Esophagus (tissue), 2 donors: ENCODE measurements around the gene SLCO2B1. TPM values are rescaled to one million over a fixed set of nuclear protein-coding genes. Genes with fewer than 3 reads are reported as not detected.

ENCODE experiments used
- H3K27ac ChIP-seq, 2 donors: one replicate each; pipeline ENCODE4 v1.5.1; 2013; ENCODE audit warnings: low read depth in 2 of 2, mild to moderate bottlenecking in 2 of 2, inconsistent platforms in 1 of 2, low read length in 1 of 2, moderate library complexity in 1 of 2
- H3K27me3 ChIP-seq, 2 donors: one replicate each; pipeline ENCODE4 v1.6.1; 2013; ENCODE audit warnings: low read length in 2 of 2, control low read depth in 1 of 2, mild to moderate bottlenecking in 1 of 2; ENCODE audit not compliant: insufficient read depth in 2 of 2, control insufficient read depth in 1 of 2
- H3K36me3 ChIP-seq, 2 donors: one replicate each; pipeline ENCODE4 v1.6.1; 2013; ENCODE audit warnings: low read length in 1 of 2; ENCODE audit not compliant: control insufficient read depth in 2 of 2, insufficient read depth in 2 of 2
- H3K4me1 ChIP-seq, 2 donors: one replicate each; pipeline ENCODE4 v1.6.1; 2013; ENCODE audit warnings: low read length in 1 of 2; ENCODE audit not compliant: control insufficient read depth in 2 of 2, insufficient read depth in 2 of 2
- H3K4me3 ChIP-seq, 2 donors: one replicate each; pipeline ENCODE4 v1.5.1; 2013; ENCODE audit warnings: low read length in 2 of 2, mild to moderate bottlenecking in 2 of 2, low read depth in 1 of 2, moderate library complexity in 1 of 2
- H3K9me3 ChIP-seq, 2 donors: one replicate each; pipeline ENCODE4 v1.6.1; 2013; ENCODE audit warnings: mild to moderate bottlenecking in 2 of 2, low read depth in 1 of 2, low read length in 1 of 2, moderate library complexity in 1 of 2; ENCODE audit not compliant: control insufficient read depth in 2 of 2, insufficient read depth in 1 of 2
- WGBS, 2 donors: extraction: QIAGEN DNeasy Blood & Tissue Kit; methylation state at CpG; one replicate each; pipeline ENCODE4 v1.1.7; 2013; 5-methylcytosine and 5-hydroxymethylcytosine counted together
- polyA plus RNA-seq, 2 donors: library from polyadenylated mRNA; stranded (reverse); fragments of 200-250 nt; gene quantifications; one replicate each; pipeline ENCODE4 v1.2.3, GENCODE V29; 2013
- donor health status: healthy with polysubstance abuse.
- donor health status: Bipolar disorder and iron deficiency.

The SLCO2B1 gene
- polyA plus RNA-seq, 2 donors = 5.6 to 5.7 TPM

DNA sequence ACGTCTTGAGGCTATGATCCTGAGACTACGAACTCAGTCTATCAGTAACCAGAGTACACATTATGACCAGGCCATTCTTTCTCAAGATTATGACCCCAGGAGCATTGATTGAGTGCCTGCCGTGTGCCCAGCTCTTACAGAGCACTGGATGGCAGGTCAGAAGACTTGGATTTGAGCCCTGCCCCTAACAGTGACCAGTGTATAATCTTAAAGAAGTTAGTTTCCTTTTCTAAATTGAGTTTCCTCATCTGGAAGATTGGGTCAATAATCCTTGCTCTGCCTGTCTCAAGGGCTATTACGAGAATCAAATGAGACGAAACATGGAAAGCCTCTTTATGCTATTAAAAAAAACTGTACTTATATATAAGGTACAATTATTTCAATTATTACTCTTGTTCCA, 38.2 kb downstream of the SLCO2B1 start:
- 86 to 95% methylated on average over 5 of the region's 5 CpGs for WGBS, 2 donors
- no peak overlapping the region for H3K27ac ChIP-seq
- H3K36me3 ChIP-seq = peaks cover 0 to 6% of the 10 kb centered on the region in 2 donors
- H3K4me3 ChIP-seq = no peak overlapping the region
- no peaks in the 10 kb centered on the region for H3K27me3 ChIP-seq
- no peaks in the 10 kb centered on the region for H3K9me3 ChIP-seq
- peaks cover 10 to 11% of the 10 kb centered on the region in 2 donors for H3K4me1 ChIP-seq

DNA sequence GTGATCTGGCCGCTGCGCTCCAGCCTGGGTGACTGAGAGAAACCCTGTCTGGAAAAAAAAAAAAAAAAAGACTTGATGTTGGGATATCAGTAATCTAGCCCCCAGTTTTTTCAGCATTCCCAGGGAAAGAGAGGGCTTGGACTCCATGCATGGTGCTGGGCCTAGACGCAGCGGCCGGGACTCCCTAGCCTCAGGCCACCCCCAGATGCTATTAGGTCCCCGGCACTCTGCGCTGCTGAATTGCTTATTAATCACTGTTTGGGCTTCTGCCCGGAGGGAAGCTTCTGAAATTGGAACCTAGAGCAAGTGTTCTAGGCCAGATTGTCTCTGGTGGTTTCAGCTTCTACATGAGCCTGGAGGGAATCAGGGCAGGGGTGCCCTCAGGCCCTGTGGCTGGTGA, 39.0 kb downstream of the SLCO2B1 start:
- H3K27me3 ChIP-seq = no peaks in the 10 kb centered on the region
- no peak overlapping the region for H3K4me3 ChIP-seq
- 52 to 65% methylated on average over 8 of the region's 8 CpGs for WGBS, 2 donors
- no peak overlapping the region for H3K27ac ChIP-seq
- no peaks in the 10 kb centered on the region for H3K9me3 ChIP-seq
- H3K36me3 ChIP-seq = peaks cover 0 to 6% of the 10 kb centered on the region in 2 donors
- peaks cover 10 to 11% of the 10 kb centered on the region in 2 donors for H3K4me1 ChIP-seq

DNA sequence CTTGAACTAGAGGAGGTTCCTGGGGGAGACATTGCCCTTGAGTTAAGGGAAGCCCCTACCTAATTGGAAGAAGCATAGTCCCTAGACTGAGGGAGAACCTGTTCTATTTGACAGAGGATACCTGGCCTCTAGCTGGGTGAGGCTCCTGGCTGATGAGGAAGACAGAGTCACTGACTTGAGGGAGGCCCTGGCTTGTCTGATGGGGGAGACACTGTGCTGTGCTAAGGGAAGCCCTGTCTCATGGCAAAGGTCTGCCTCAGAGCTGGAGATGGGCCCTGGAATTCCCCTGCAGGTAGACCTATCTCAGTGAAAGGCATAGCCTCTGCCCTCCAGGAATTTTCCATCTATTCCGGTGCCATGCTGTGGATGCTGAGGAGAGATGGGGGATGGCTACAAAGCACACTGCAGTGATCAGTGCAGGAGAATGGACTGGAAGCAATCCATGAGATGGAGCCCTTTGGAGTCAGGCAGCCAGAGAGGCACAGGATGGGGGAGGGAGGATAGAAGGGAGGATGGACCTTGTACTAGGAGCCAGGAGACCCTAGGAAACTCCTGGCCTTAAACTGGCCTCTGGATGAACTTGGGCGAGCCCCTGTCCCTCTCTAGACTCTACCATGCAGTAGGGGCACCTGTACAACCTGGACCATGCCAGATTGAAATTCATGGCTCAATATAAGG, 39.9 kb downstream of the SLCO2B1 start:
- WGBS, 2 donors = 70 to 78% methylated on average over 2 of the region's 2 CpGs
- H3K4me3 ChIP-seq = no peak overlapping the region
- H3K27ac ChIP-seq = no peak overlapping the region
- H3K9me3 ChIP-seq = no peaks in the 10 kb centered on the region
- H3K36me3 ChIP-seq = peaks cover 0 to 6% of the 10 kb centered on the region in 2 donors
- H3K27me3 ChIP-seq = no peaks in the 10 kb centered on the region
- H3K4me1 ChIP-seq = peaks cover 10 to 15% of the 10 kb centered on the region in 2 donors

DNA sequence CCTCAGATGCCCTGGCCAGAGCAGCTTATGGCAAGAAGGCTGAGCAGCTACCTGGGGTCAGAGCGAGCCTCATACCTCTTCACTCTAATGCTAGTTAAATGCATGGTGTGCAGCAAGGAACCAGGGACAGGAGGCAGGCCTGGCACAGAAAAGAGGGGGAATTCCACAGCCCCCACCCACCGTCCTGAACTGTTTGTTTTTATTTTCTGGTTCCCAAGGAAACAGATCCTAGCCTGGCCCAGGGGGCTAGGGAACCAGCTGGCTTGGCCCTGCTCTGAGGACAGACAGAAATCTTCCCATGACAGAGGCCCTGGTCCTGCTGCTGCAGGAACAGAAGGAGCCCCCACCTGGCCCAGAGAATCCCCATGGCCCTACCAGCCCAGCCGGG, 40.4 kb downstream of the SLCO2B1 start:
- peaks cover 10 to 15% of the 10 kb centered on the region in 2 donors for H3K4me1 ChIP-seq
- no peak overlapping the region for H3K27ac ChIP-seq
- 39 to 57% methylated on average over 3 of the region's 3 CpGs for WGBS, 2 donors
- no peak overlapping the region for H3K4me3 ChIP-seq
- no peaks in the 10 kb centered on the region for H3K9me3 ChIP-seq
- peaks cover 0 to 6% of the 10 kb centered on the region in 2 donors for H3K36me3 ChIP-seq
- no peaks in the 10 kb centered on the region for H3K27me3 ChIP-seq

DNA sequence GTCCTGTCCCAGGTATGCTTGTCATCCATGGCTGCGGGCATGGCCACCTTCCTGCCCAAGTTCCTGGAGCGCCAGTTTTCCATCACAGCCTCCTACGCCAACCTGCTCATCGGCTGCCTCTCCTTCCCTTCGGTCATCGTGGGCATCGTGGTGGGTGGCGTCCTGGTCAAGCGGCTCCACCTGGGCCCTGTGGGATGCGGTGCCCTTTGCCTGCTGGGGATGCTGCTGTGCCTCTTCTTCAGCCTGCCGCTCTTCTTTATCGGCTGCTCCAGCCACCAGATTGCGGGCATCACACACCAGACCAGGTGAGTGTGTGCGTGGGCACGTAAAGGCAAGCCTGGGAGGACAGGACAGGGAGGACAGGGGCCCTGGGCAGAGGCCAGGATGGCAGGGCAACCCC, 42.4 kb downstream of the SLCO2B1 start:
- peaks cover 10 to 15% of the 10 kb centered on the region in 2 donors for H3K4me1 ChIP-seq
- H3K36me3 ChIP-seq = no peaks in the 10 kb centered on the region
- 97 to 98% methylated on average over 15 of the region's 15 CpGs for WGBS, 2 donors
- no peak overlapping the region for H3K27ac ChIP-seq
- no peak overlapping the region for H3K4me3 ChIP-seq
- H3K27me3 ChIP-seq = no peaks in the 10 kb centered on the region
- no peaks in the 10 kb centered on the region for H3K9me3 ChIP-seq

DNA sequence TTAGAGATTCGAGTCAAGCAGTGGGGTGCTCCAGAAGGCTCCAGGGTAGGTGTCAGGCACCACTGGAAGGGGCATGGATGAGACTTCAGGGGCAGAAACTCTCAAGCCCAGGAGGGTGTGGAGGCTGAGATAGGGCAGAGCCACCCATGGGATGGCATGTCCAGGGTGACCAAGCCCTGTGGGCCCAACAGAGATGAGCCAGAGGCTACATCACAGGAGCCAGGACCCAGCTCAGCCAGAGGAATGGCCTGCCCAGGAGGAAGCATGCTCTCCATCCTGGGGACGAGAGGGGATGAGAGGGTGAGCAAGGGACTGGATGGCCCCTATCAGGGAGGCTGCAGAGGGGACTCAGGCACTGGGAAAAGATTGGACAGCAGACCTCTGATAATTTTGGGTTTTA, 42.8 kb downstream of the SLCO2B1 start:
- Histone ChIP-seq H3K27ac (no peak overlapping the region), H3K36me3 (peaks cover 0 to 1% of the 10 kb centered on the region in 2 donors), H3K9me3 (no peaks in the 10 kb centered on the region), H3K4me3 (no peak overlapping the region), H3K4me1 (peaks cover 10 to 18% of the 10 kb centered on the region in 2 donors), H3K27me3 (no peaks in the 10 kb centered on the region)
- WGBS, 2 donors = 72 to 88% methylated on average over 2 of the region's 2 CpGs

DNA sequence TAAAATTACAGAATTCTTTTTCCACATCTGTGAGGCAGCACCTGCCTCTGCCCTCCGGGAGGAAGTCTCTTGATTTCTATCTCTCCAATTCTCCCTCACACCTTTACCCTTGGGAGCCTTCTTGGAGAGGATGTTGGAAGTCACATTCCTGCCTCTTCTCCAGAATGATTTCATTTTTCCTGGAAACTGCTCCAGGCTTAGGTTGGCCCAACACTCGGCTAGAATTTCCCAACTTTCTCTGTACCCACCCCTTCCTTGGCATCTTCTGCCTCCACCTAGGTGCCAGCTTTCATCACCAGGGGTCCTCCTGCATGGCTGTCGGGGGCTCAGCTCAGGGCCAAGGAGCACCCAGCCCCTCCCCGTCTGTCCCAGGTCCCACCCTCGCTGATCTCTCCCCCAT, 43.2 kb downstream of the SLCO2B1 start:
- Histone ChIP-seq H3K27ac (no peak overlapping the region), H3K9me3 (no peaks in the 10 kb centered on the region), H3K4me1 (peaks cover 10 to 18% of the 10 kb centered on the region in 2 donors), H3K27me3 (no peaks in the 10 kb centered on the region), H3K4me3 (no peak overlapping the region), H3K36me3 (peaks cover 0 to 1% of the 10 kb centered on the region in 2 donors)
- 36 to 39% methylated on average over 5 of the region's 5 CpGs for WGBS, 2 donors

DNA sequence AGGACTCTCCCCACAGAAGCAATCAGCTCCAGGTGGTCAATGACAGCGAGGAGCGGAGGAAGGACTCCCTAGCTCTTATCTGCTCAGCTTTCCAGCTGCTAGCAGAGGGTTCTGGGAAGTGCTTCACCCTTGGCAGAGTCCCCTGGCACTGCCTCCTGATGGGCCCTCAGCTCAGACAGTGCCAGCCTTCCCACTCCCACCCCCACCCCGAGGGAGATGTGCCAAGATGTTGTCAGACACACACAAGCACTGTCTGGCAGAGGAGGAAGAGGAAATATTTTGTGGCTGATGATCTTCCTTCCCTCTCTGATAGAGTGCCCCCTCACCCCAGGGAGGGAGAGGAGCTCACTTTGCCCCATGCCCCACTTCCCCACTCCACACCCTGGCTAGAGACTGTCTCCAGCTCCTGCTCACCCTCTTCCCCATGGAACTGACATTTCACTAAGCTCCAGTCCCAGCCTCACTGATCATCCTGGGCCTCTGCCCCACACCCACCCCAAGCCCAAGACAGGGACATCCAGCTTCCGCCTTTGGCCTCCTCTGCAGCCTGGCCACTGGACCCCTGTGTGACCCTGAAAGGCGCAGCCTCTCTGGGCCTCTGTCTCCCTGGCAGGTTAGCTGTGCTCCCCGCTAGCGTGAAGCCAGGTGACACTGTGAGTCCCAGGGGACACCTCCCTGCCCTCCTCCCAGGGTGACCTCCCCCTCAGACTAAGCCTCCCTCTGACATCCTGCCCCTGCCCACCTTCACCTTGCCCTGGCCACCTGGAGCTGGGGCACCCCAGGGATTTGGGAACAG, 44.5 kb downstream of the SLCO2B1 start:
- H3K4me3 ChIP-seq = no peak overlapping the region
- H3K9me3 ChIP-seq = no peaks in the 10 kb centered on the region
- H3K36me3 ChIP-seq = peaks cover 0 to 1% of the 10 kb centered on the region in 2 donors
- 71 to 73% methylated on average over 7 of the region's 7 CpGs for WGBS, 2 donors
- peaks cover 10 to 13% of the 10 kb centered on the region in 2 donors for H3K4me1 ChIP-seq
- no peaks in the 10 kb centered on the region for H3K27me3 ChIP-seq
- no peak overlapping the region for H3K27ac ChIP-seq

DNA sequence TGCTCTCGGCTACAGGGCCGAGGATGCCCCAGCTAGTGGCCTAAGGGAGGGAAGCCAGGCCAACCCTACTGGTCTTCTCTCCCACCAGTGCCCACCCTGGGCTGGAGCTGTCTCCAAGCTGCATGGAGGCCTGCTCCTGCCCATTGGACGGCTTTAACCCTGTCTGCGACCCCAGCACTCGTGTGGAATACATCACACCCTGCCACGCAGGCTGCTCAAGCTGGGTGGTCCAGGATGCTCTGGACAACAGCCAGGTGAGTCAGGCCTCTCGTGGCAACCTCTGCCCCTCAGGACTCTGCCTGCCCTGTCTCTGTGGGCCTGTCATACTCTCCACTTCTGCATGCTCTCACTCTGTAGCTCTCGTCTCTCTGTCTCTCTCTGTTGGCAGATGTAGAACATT, 45.5 kb downstream of the SLCO2B1 start:
- Histone ChIP-seq H3K4me3 (no peak overlapping the region), H3K27ac (no peak overlapping the region), H3K27me3 (no peaks in the 10 kb centered on the region), H3K36me3 (peaks cover 0 to 1% of the 10 kb centered on the region in 2 donors), H3K9me3 (no peaks in the 10 kb centered on the region), H3K4me1 (peaks cover 5 to 7% of the 10 kb centered on the region in 2 donors)
- WGBS, 2 donors = 76 to 81% methylated on average over 8 of the region's 8 CpGs
